Measurements from ENCODE around the gene STIMATE.

The STIMATE gene

DNA sequence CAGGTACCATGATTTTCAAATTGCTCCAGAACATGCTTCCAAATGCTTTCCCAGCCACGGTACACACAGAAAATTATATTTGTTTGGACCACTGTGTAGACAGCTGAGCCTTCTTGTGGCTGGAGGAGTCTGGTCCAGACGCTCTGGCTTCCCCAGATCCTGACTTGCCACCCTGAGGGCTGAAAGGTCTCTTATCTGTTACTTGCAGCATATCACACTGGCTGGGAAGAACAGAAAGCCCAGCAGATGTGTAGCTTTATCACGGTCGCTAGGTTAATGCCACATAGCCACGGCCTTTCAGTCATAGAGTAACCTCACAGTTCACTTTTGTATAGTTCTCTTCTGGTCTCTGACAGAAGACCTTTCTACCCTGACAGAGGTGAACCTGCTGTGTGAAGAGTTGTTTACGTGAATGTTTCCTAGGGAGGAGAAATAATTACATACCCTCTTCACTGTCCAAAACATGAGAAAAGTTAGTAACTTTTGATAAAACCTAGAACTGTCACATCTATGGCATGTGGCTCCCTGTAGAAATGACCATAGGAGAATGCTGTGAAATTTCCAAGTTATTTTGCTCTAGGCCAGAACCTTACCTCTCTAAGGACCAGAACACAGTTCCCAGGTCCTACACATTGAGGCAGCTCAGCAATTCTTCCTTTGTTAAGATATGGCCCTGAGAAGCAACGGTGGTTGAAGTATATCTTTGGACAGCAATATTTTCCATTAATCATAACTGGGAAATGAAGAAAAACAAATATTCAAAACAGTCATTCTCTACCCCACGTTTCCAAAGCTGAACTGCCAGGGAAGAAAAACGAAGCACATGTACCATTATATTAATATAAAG, 15.8 kb upstream of the STIMATE start:
- H3K27me3 ChIP-seq (ENCODE audit: insufficient read depth, low read length), result no peaks in the 10 kb centered on the region
- peaks cover 63% of the 10 kb centered on the region for H3K36me3 ChIP-seq (ENCODE audit: insufficient read depth, low read length)
- no peaks in the 10 kb centered on the region for H3K4me1 ChIP-seq (ENCODE audit: insufficient read depth, low read length)
- no peaks in the 10 kb centered on the region for H3K9me3 ChIP-seq (ENCODE audit: low read length)
- no peak overlapping the region for H3K4me3 ChIP-seq (ENCODE audit: low read length)
- no peak overlapping the region for H2AFZ ChIP-seq (ENCODE audit: low read depth, low read length)

DNA sequence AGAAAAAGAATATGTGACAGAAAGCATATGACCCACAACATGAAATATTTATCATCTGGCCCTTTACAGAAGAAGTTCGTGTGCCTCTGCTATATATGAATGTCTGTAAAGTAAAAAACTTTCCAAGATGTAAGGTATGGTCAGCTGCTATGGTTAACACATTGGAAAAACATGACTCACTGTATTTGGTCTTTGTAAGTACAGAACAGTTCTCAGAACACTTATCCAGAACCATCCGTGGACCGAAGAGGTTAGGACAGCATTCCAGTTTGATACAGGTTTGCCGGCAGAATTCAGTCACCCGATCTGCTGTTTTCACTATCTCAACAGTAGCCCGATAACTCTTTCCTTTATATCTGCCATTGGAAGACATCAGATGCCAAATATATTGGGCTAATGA, 13.5 kb upstream of the STIMATE start:
- no peak overlapping the region for H3K4me3 ChIP-seq (ENCODE audit: low read length)
- H2AFZ ChIP-seq (ENCODE audit: low read depth, low read length), result no peak overlapping the region
- H3K4me1 ChIP-seq (ENCODE audit: insufficient read depth, low read length), result no peaks in the 10 kb centered on the region
- H3K9me3 ChIP-seq (ENCODE audit: low read length), result no peaks in the 10 kb centered on the region
- peaks cover 64% of the 10 kb centered on the region for H3K36me3 ChIP-seq (ENCODE audit: insufficient read depth, low read length)
- H3K27me3 ChIP-seq (ENCODE audit: insufficient read depth, low read length), result no peaks in the 10 kb centered on the region

DNA sequence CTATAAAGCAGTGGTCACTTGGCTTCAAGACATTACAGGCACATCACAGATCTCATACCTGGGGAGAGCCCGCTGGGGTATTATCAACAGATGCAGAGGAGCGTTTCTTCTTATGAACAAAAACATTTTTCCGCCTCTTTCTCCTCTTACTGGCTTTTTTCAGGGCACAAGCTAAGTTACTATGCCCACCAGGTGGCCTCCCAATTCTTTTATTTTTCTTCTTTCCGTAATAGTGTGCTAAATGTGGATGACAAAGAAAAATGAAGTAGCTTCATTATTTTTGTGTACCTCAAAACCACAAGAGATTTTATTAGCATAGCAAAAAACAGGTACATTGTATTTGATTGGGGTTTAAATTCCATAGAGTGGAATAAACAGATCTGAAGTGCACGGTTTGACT, 10.1 kb upstream of the STIMATE start:
- Histone ChIP-seq H3K4me1 (ENCODE audit: insufficient read depth, low read length) (no peaks in the 10 kb centered on the region), H3K36me3 (ENCODE audit: insufficient read depth, low read length) (peaks cover 58% of the 10 kb centered on the region), H3K9me3 (ENCODE audit: low read length) (no peaks in the 10 kb centered on the region), H3K4me3 (ENCODE audit: low read length) (no peak overlapping the region), H2AFZ (ENCODE audit: low read depth, low read length) (no peak overlapping the region), H3K27me3 (ENCODE audit: insufficient read depth, low read length) (no peaks in the 10 kb centered on the region)

DNA sequence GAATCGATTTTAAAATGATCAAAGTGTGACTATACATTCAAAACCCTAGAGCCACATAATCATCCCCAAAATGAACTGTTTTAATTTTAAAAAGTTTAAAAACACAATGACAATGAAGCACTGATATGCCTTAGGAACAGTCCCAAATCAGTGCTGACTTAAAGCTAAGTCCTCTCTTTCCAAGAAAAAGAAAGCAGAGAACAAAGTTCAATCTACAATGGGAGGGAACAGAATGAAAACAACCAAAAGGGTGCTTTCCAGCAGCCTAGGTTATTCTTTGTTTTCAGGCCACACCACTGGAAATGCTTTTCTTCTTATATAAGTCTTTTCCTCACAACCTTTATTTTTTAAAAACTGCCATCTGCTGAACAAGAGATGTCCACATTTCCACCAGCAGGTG, 7.2 kb upstream of the STIMATE start:
- H3K4me1 ChIP-seq (ENCODE audit: insufficient read depth, low read length), result no peaks in the 10 kb centered on the region
- H3K27me3 ChIP-seq (ENCODE audit: insufficient read depth, low read length), result no peaks in the 10 kb centered on the region
- H2AFZ ChIP-seq (ENCODE audit: low read depth, low read length), result no peak overlapping the region
- H3K9me3 ChIP-seq (ENCODE audit: low read length), result no peaks in the 10 kb centered on the region
- no peak overlapping the region for H3K4me3 ChIP-seq (ENCODE audit: low read length)
- peaks cover 36% of the 10 kb centered on the region for H3K36me3 ChIP-seq (ENCODE audit: insufficient read depth, low read length)

DNA sequence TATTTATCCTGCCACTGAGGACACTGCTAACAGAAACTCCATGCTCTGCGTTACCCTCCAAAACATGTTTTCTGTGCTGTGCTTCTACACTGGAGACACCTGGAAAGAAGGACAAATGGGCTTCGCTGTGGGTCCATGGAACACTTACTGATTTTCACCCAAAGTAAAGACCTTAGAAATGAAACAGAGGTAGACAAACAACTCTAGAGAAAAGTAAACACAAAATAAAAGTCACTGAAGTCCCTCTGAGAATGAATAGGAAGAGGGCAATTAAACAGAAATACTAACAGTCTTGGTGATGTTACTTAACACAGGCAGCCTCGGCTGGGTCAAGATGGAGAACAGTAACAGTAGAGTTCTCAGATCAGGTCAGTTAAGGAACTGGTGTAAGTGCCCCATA, 6.7 kb upstream of the STIMATE start:
- no peak overlapping the region for H3K4me3 ChIP-seq (ENCODE audit: low read length)
- peaks cover 35% of the 10 kb centered on the region for H3K36me3 ChIP-seq (ENCODE audit: insufficient read depth, low read length)
- H2AFZ ChIP-seq (ENCODE audit: low read depth, low read length), result no peak overlapping the region
- no peaks in the 10 kb centered on the region for H3K9me3 ChIP-seq (ENCODE audit: low read length)
- H3K4me1 ChIP-seq (ENCODE audit: insufficient read depth, low read length), result no peaks in the 10 kb centered on the region
- H3K27me3 ChIP-seq (ENCODE audit: insufficient read depth, low read length), result no peaks in the 10 kb centered on the region

DNA sequence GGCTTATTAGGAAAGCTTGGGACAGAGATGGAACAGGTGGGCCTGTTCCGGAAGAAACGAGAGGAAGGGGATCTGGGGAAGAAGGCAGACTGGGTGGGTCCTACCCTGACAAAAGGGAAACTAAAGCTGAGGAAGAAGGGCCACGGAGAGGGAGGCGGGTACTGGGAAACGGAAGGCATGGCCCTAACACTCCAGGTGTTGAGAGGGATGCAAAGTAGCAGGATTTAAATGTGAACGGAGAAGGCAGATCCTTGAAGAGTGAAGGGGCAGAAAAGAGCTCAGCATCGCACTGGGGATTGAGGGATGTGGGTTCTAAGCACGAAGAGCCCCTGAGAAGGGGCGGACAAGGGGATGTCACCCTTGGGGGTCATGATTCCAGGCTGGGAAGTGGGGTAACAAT, 735 bp downstream of the STIMATE start:
- Histone ChIP-seq H3K9me3 (ENCODE audit: low read length) (no peaks in the 10 kb centered on the region), H3K27me3 (ENCODE audit: insufficient read depth, low read length) (no peaks in the 10 kb centered on the region), H3K4me3 (ENCODE audit: low read length) (peak overlapping the region; percentile 62), H3K4me1 (ENCODE audit: insufficient read depth, low read length) (peaks cover 13% of the 10 kb centered on the region), H2AFZ (ENCODE audit: low read depth, low read length) (peak overlapping the region; percentile 96), H3K36me3 (ENCODE audit: insufficient read depth, low read length) (no peaks in the 10 kb centered on the region)

DNA sequence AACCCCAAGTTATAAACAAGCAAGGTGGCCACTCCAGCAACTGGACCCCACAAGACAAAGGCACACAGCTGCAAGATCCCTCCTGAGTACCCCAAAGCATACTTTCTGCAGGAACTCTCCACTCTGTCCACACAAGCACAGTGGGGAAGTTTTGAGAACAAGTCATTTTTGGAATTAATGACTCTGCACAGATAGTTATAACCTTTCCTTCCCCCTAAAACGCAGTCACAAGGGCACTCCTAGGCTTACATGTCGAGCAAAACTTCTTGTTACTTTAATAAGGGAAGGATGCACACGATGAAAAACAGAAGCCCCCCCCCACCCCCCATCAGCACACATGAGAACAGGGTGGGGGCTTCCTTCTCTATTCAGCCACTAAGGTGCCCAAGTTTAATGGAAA, 1.2 kb downstream of the STIMATE start:
- H3K9me3 ChIP-seq (ENCODE audit: low read length), result no peaks in the 10 kb centered on the region
- no peak overlapping the region for H2AFZ ChIP-seq (ENCODE audit: low read depth, low read length)
- peaks cover 13% of the 10 kb centered on the region for H3K4me1 ChIP-seq (ENCODE audit: insufficient read depth, low read length)
- H3K4me3 ChIP-seq (ENCODE audit: low read length), result peak overlapping the region; percentile 62
- H3K27me3 ChIP-seq (ENCODE audit: insufficient read depth, low read length), result no peaks in the 10 kb centered on the region
- H3K36me3 ChIP-seq (ENCODE audit: insufficient read depth, low read length), result no peaks in the 10 kb centered on the region

DNA sequence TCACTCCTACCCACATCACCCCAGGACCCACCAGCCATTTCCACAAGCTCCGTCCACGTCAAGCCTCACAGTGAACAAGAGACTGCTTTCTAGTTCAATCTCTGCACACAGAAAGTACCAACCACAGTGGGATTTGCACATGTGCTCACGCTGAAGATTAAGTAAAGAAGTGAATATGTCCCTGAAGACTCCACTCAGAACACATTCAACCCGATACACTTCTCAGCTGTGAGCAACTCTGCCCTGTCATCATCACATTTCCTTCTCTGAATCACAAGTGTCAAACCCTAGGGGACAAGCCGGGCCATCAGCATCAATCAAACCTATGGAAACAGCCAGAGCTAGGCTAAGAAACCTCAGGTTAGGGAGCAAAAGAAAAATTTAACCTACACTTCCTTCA, 1.9 kb downstream of the STIMATE start:
- peaks cover 13% of the 10 kb centered on the region for H3K4me1 ChIP-seq (ENCODE audit: insufficient read depth, low read length)

DNA sequence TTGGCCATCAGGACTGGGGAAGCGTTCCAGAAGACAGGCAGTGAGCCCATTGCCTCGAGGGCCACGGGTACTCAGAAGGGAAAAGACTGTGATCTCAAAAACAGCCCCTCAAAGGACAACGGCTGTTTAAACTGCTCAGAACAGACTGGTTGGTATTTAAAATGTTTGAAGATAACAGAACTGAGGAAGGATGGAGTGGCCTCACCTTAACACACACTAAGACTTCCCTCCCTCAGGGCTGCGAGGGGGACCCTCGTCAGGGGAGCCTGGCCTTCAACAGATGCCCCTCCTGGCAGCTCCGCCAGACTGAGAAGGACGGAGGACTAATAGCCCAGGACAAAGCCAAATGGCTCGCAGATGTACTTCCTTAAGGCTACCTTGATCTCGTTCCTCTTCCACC, 2.6 kb downstream of the STIMATE start:
- Histone ChIP-seq H3K4me1 (ENCODE audit: insufficient read depth, low read length) (peaks cover 13% of the 10 kb centered on the region), H3K36me3 (ENCODE audit: insufficient read depth, low read length) (no peaks in the 10 kb centered on the region), H3K9me3 (ENCODE audit: low read length) (no peaks in the 10 kb centered on the region), H2AFZ (ENCODE audit: low read depth, low read length) (no peak overlapping the region), H3K27me3 (ENCODE audit: insufficient read depth, low read length) (no peaks in the 10 kb centered on the region), H3K4me3 (ENCODE audit: low read length) (no peak overlapping the region)

More for the DNA sequence above, 1.9 kb downstream of the STIMATE start:
- H2AFZ ChIP-seq (ENCODE audit: low read depth, low read length), result no peak overlapping the region
- no peaks in the 10 kb centered on the region for H3K36me3 ChIP-seq (ENCODE audit: insufficient read depth, low read length)
- no peak overlapping the region for H3K4me3 ChIP-seq (ENCODE audit: low read length)
- H3K27me3 ChIP-seq (ENCODE audit: insufficient read depth, low read length), result no peaks in the 10 kb centered on the region
- H3K9me3 ChIP-seq (ENCODE audit: low read length), result no peaks in the 10 kb centered on the region

DNA sequence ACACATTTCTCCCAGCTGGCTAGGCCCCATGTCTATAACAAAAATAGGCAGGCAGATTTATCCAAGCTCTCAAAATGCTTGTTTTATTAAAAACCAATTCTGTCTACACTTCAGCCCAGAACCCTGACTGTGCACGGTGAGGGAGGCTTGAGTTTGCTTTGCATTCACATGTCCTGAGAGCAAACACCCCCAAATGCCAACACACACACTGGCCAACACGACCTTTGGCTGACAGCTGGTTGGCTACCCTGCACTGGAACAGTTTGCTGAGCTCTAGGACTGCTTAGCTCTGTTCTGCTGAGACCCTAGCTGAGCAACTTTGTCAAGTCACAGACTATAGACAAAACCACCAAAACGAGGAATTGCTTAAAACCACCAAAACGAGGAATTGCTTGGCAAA, 3.6 kb downstream of the STIMATE start:
- no peaks in the 10 kb centered on the region for H3K36me3 ChIP-seq (ENCODE audit: insufficient read depth, low read length)
- H3K4me3 ChIP-seq (ENCODE audit: low read length), result no peak overlapping the region
- H3K27me3 ChIP-seq (ENCODE audit: insufficient read depth, low read length), result no peaks in the 10 kb centered on the region
- H2AFZ ChIP-seq (ENCODE audit: low read depth, low read length), result no peak overlapping the region
- H3K4me1 ChIP-seq (ENCODE audit: insufficient read depth, low read length), result peaks cover 13% of the 10 kb centered on the region
- no peaks in the 10 kb centered on the region for H3K9me3 ChIP-seq (ENCODE audit: low read length)

DNA sequence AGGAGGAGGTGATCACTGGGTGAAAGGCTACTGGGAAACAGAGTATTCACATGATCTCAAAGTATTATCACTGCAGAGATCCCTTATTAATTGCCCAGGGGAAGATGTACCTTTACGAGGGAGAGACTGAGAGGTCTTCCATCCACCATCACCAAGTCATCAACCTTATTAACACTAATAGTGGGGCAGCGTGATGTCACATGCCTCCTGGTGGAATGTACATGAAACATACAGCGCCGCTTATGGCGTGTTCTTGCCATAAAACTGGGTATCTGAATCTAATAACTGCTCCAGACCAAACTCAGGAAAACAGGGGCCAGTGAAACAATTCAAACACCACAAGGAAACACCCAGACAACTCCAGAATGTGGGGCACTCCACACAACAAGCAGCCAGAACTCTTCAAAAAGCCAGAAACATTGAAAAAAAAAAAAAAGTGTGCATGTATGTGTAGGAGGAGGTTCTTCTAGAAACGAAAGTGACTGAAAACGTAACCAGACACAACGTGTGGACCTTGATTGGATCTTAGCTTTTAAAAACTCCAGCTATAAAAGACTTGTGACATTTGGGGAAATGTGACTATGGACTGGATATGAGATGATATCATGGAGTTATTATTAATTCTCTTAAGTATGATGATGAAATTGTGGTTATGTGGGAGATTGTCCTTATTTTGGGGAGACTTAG, 4.6 kb downstream of the STIMATE start:
- H2AFZ ChIP-seq (ENCODE audit: low read depth, low read length), result no peak overlapping the region
- peaks cover 13% of the 10 kb centered on the region for H3K4me1 ChIP-seq (ENCODE audit: insufficient read depth, low read length)
- no peaks in the 10 kb centered on the region for H3K36me3 ChIP-seq (ENCODE audit: insufficient read depth, low read length)
- no peaks in the 10 kb centered on the region for H3K9me3 ChIP-seq (ENCODE audit: low read length)
- no peaks in the 10 kb centered on the region for H3K27me3 ChIP-seq (ENCODE audit: insufficient read depth, low read length)
- H3K4me3 ChIP-seq (ENCODE audit: low read length), result no peak overlapping the region

DNA sequence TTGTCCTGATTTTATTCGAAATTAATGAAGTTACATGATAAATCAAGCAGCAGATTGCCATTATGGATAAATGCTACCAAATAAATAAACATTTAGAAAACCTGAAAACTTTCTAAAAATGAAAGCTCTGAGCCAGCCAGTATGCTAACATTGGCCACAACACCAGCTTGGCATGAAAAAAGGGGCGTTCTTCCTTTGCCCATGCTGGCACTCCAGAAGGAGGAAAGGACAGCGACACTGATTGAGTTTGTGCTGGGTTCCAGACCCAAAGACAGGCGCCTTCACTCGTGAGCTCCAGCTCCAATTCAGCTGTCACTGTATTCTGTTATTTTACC, 5.1 kb downstream of the STIMATE start:
- Histone ChIP-seq H3K9me3 (ENCODE audit: low read length) (no peaks in the 10 kb centered on the region), H3K4me3 (ENCODE audit: low read length) (no peak overlapping the region), H3K4me1 (ENCODE audit: insufficient read depth, low read length) (peaks cover 13% of the 10 kb centered on the region), H3K27me3 (ENCODE audit: insufficient read depth, low read length) (no peaks in the 10 kb centered on the region), H2AFZ (ENCODE audit: low read depth, low read length) (no peak overlapping the region), H3K36me3 (ENCODE audit: insufficient read depth, low read length) (no peaks in the 10 kb centered on the region)

DNA sequence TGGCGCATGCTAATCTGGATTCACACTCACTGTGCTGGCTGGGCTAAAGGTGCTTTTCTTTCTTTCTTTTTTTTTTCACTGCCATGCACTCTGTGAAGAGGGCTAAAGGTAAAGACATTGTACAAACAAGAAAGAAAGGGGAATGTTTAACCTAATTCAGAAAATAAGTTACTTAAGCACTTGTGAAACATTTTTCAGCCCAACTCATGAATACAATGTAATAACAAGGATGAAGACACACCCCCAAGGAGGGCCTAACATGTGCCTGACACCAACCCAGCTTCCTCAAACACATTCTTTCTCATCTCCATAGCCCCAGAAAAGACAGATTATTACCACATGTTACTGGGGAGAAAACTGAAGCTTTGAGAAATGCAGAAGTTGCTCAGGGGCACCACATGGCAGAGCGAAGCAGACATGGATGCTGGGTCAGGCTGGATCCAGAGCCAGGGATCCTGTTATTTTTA, 5.7 kb downstream of the STIMATE start:
- Histone ChIP-seq H2AFZ (ENCODE audit: low read depth, low read length) (no peak overlapping the region), H3K4me1 (ENCODE audit: insufficient read depth, low read length) (peaks cover 9% of the 10 kb centered on the region), H3K36me3 (ENCODE audit: insufficient read depth, low read length) (no peaks in the 10 kb centered on the region), H3K27me3 (ENCODE audit: insufficient read depth, low read length) (no peaks in the 10 kb centered on the region), H3K9me3 (ENCODE audit: low read length) (no peaks in the 10 kb centered on the region), H3K4me3 (ENCODE audit: low read length) (no peak overlapping the region)
